H54 (cell line): ENCODE measurements around the gene TRPM3.

Experiments
- DNase-seq: peaks from one replicate; pipeline ENCODE4 v3.0.0; 2011; ENCODE audit warnings: low spot score, mixed read lengths; ENCODE audit not compliant: insufficient read length
- FAIRE-seq: peaks from 3 replicates; lab custom pipeline; 2011; peaks lifted over from hg19 to GRCh38; lab: Jason Lieb, UNC
- POLR2A ChIP-seq: IDR thresholded peaks from 2 replicates; pipeline ENCODE4 v1.6.1; 2011; ENCODE audit warnings: low read depth, mild to moderate bottlenecking, low read length

Gene TRPM3

GRCh38 chr9:71119746-71120145 is 1.7 kb downstream of the TRPM3 start:
- TF ChIP-seq POLR2A = no peak
- DNase-seq = no peak
- no peak for FAIRE-seq

DNA sequence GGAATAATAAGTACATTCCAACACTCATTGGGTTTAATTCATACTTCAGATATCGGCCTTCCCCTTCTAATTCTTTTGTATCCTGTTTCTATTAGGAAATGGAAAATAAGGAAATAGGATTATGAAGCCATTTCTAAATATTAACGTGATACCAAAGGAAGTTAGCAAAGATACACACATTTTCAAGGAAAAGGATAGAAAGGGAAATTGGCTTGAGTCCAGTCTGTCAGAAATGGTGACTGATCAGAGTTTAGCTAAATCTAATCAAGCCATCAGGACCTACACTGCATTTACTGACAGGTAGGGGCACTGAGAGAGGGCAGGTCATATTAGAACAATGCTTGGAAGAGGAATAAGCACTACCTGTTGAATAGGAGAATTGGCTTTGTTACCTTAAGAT is 3.1 kb downstream of the TRPM3 start:
- no peak for TF ChIP-seq POLR2A
- FAIRE-seq = no peak
- no peak for DNase-seq

DNA sequence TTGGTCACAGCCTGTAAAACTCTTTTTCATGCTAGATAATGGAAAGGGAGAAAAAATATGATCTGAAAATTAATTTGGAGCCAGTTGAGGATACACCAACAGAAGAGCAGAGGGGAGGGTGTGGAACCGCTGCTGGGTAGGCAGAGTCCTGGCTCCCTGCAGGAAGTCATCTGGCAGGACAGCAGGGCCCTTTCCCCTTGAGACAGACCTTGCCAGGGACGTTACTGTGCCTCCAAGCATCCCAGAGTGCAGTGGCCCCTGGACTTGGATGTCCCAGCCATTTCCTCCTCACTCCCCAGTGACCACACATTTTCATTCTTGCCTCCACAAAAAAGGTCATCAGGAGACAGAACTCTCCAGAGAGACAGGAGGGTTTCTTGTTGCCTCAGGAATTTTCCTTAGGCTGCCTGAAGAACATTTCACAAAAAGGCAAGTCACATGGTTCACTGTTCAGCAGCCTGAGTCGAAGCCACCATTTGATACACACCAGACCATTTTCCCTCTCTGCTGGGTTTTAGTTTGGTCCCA is 5.9 kb downstream of the TRPM3 start:
- no peak for FAIRE-seq
- TF ChIP-seq POLR2A = no peak
- DNase-seq = no peak

DNA sequence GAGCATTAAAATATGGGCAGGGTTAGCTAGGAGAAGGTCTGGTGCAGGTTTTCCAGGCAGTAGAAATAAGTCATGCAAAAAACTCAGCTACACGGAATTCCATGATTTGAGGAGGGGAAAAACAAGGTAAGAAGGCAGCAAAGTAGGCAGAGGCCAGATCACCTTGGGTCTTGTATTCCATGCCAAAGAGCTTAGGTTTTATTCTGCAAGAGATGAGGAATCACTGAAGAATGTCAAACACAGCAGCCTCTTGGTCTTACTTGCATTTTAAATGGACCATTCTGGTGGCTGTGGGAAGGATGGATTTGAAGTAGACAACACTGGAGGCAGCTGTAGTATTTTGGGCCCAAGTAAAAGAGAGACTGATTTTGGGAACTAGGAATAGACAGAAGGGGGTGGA is 8.6 kb downstream of the TRPM3 start:
- no peak for FAIRE-seq

DNA sequence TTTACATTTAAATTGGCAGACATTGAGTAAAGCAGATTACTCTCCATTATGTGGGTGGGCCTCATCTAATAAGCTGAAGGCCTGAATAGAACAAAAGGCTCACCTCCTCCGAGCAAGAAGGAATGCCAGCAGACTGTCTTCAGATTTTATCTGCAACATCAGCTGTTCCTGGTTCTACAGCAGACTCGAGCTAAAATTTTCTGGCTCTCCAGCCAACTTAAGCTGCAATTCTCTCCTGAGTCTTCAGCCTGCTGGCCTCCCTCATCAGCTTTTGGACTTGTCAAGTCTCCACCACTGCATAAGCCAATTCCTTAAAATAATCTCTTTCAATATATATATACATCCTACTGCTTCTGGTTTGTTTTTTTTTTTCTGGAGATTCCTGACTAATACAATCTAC is 12.5 kb downstream of the TRPM3 start:
- no peak for DNase-seq
- TF ChIP-seq POLR2A = no peak
- FAIRE-seq = no peak

More for the DNA sequence above, 8.6 kb downstream of the TRPM3 start:
- TF ChIP-seq POLR2A = no peak
- no peak for DNase-seq

DNA sequence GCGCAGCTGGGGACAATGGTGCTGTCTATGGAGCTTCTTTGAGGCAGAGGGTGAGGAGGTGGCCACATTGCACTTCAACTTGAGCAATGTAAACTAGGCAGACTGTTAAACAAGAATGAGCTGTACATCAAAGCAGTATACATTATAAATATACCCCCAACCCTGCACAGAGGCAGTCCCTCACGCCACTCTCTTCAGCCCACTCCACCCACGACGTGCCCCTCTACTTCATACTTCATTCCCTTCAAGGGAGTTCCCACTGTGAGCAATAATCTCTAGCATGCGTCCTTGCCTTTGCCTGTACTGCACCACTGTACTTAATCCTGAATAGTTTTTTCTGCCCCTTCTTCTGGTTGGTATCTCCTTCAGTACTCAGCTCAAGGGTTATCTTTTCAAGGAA is 14.4 kb downstream of the TRPM3 start:
- TF ChIP-seq POLR2A = no peak
- no peak for FAIRE-seq

DNA sequence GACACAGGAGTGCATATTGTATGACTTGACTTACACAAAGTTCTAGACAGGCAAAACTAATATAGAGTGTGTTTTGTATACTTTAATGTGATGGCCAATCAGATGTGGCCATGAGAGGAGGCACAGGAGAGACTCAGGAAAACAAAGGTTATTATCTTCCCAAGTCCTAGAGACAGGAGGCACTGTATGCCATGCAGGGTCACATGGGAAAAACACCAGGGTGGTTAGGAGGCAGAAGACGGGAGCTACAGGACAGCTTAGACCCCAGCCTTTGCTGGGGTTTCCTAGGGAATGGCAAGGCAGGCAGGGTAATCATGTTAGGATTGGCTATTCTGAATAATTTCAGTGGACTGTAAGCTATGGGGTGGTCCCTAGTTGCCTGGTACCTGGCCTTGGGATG is 16.2 kb downstream of the TRPM3 start:
- DNase-seq = no peak
- no peak for FAIRE-seq
- TF ChIP-seq POLR2A = no peak

More for the DNA sequence above, 14.4 kb downstream of the TRPM3 start:
- no peak for DNase-seq

- TF ChIP-seq POLR2A = no peak
- no peak for FAIRE-seq
- DNase-seq = no peak
Measured at GRCh38 chr9:71098801-71099200, 22.6 kb downstream of the TRPM3 start.

- DNase-seq = no peak
- no peak for FAIRE-seq
Measured at GRCh38 chr9:71097671-71098070, 23.8 kb downstream of the TRPM3 start.

GRCh38 chr9:71096421-71097108 is 24.9 kb downstream of the TRPM3 start:
- TF ChIP-seq POLR2A = no peak
- FAIRE-seq (no peak), DNase-seq (no peak)

More at GRCh38 chr9:71097671-71098070, 23.8 kb downstream of the TRPM3 start:
- TF ChIP-seq POLR2A = no peak

GRCh38 chr9:71094708-71095251 is 26.6 kb downstream of the TRPM3 start:
- DNase-seq (no peak), FAIRE-seq (no peak)
- TF ChIP-seq POLR2A = no peak

DNA sequence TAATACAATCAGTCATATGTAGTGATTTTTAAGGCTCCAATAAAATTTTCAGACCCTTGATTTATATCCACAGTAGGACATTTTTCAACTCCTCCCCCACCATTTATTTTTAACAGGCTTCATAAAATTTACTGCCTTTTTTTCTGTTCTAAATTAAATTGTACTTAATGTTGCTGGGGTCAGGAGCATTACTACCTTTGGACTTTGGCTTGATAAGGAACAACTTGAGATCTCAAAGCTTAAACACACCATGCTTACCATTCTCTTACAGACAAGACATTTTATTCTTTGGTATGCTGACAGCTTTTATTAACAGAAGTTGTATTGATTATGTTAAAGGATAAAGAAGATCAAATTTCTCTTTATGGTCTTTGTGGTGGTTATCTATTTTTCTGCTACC is 30.5 kb downstream of the TRPM3 start:
- FAIRE-seq (no peak), DNase-seq (no peak)
- TF ChIP-seq POLR2A = no peak

GRCh38 chr9:71079451-71079850 is 42.0 kb downstream of the TRPM3 start:
- DNase-seq = no peak
- no peak for TF ChIP-seq POLR2A
- FAIRE-seq = no peak

DNA sequence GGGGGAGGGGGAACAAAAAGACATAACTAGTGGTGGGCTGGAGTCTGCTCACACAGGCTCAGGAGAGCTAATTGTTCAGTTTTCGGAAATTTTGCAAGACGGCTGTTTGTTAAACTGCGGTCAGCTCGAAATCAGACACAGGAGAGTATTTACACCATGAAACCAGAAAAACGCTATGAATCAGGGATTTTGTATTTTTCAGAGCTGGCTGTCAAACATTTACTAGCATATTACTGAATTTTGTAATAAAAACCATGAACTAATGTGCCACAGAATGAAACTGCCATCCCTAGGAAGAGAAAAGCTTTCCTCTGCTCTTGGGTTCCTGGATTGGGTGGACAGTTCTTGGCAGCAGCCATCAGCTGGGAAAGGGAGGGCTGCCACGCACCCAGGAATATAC is 45.3 kb downstream of the TRPM3 start:
- FAIRE-seq (no peak), DNase-seq (no peak)
- TF ChIP-seq POLR2A = no peak

GRCh38 chr9:71073494-71073893 is 47.9 kb downstream of the TRPM3 start:
- FAIRE-seq (no peak), DNase-seq (no peak)
- TF ChIP-seq POLR2A = no peak
